GM12878 (cell line): ENCODE data around the gene STEAP2. TPM values are rescaled to one million over a fixed set of nuclear protein-coding genes. Genes with fewer than 3 reads are reported as not detected.

Experiments used
- ATAC-seq: fragments of 200-7000 bp; cut with Tn5 transposase; 3 replicates; pipeline ENCODE4 v1.9.1; 2020; ENCODE audit warnings: mild to moderate bottlenecking, moderate library complexity
- BruUV-seq: library from RNA; stranded (reverse); fragments of 400-500 nt; replicated peaks from 2 replicates; lab custom pipeline; 2021; lab: Mats Ljungman, UMichigan
- CTCF ChIA-PET: fragments of 300-600 bp; sonication (Branson Sonifier 250); formaldehyde crosslinking; extraction: SDS; loops from one replicate; lab custom pipeline; 2021; ENCODE audit warnings: inconsistent platforms; lab: Yijun Ruan, JAX
- POLR2A ChIA-PET: fragments of 350-600 bp; formaldehyde crosslinking; extraction: SDS; loops from one replicate; lab custom pipeline; 2021; ENCODE audit warnings: inconsistent platforms; lab: Charles Lee
- RAD21 ChIA-PET: fragments of 300-600 bp; sonication (Branson Sonifier 250); formaldehyde crosslinking; loops from one replicate; lab custom pipeline; 2023; ENCODE audit warnings: antibody characterized with exemption; ENCODE audit not compliant: unreplicated experiment; lab: Charles Lee
- SMC1A ChIA-PET: fragments of 300-600 bp; sonication (Branson Sonifier 250); formaldehyde crosslinking; loops from one replicate; lab custom pipeline; 2023; ENCODE audit not compliant: unreplicated experiment, uncharacterized antibody; lab: Charles Lee
- DNase-seq: peaks from one replicate; pipeline ENCODE4 v3.0.0-alpha.2; 2011; ENCODE audit warnings: low read depth, low spot score
- FAIRE-seq: peaks from 3 replicates; lab custom pipeline; 2011; peaks lifted over from hg19 to GRCh38; lab: Jason Lieb, UNC
- H2AFZ ChIP-seq: 2 replicates; pipeline ENCODE4 v1.6.0; 2011; ENCODE audit warnings: low read depth, low read length, control low read depth; ENCODE audit not compliant: control insufficient read depth
- H3K27ac ChIP-seq: 2 replicates; pipeline ENCODE4 v1.5.1; 2011; ENCODE audit warnings: control low read depth; ENCODE audit not compliant: control insufficient read depth, insufficient read depth
- H3K27me3 ChIP-seq, 2 experiments: replicated peaks in 1 of 2; 2 replicates each; pipeline versions ENCODE4 v1.6.0 to v1.6.1; 2011; ENCODE audit warnings: low read length in 1 of 2; ENCODE audit not compliant: control insufficient read depth in 2 of 2, insufficient read depth in 2 of 2
- H3K36me3 ChIP-seq, 2 experiments: 2 replicates each; pipeline ENCODE4 v1.5.1; 2011; ENCODE audit warnings: low read length in 1 of 2; ENCODE audit not compliant: control insufficient read depth in 2 of 2, insufficient read depth in 2 of 2
- H3K4me1 ChIP-seq: 2 replicates; pipeline ENCODE4 v1.6.1; 2011; ENCODE audit warnings: mild to moderate bottlenecking, low read length, moderate library complexity, mixed read lengths; ENCODE audit not compliant: control insufficient read depth, insufficient read depth
- H3K4me2 ChIP-seq: 2 replicates; pipeline ENCODE4 v1.6.0; 2011; ENCODE audit warnings: control low read depth; ENCODE audit not compliant: control insufficient read depth, insufficient read depth
- H3K4me3 ChIP-seq: fragments of 200-600 bp; sonication (generic); 2 replicates; pipeline ENCODE4 v1.5.1; 2016
- H3K79me2 ChIP-seq: 2 replicates; pipeline ENCODE4 v1.6.0; 2011; ENCODE audit warnings: low read length; ENCODE audit not compliant: control insufficient read depth, insufficient read depth
- H3K9ac ChIP-seq: 2 replicates; pipeline ENCODE4 v1.8.0; 2011; ENCODE audit warnings: low read length, control low read depth, mixed read lengths; ENCODE audit not compliant: control insufficient read depth, insufficient read depth
- H3K9me3 ChIP-seq: replicated peaks from 3 replicates; pipeline ENCODE4 v1.5.1; 2011; ENCODE audit warnings: mild to moderate bottlenecking, low read length; ENCODE audit not compliant: control insufficient read depth, insufficient read depth
- H4K20me1 ChIP-seq: 2 replicates; pipeline ENCODE4 v1.6.0; 2011; ENCODE audit not compliant: control insufficient read depth, insufficient read depth
- BMI1 ChIP-seq: fragments of 450-650 bp; IDR thresholded peaks from 2 replicates; pipeline ENCODE4 v1.6.1; 2016; ENCODE audit warnings: mild to moderate bottlenecking, moderate library complexity, borderline replicate concordance
- IKZF1 ChIP-seq: fragments of 450-650 bp; conservative IDR thresholded peaks from 2 replicates; pipeline ENCODE4 v1.6.1; 2017; ENCODE audit warnings: antibody characterized with exemption, mild to moderate bottlenecking
- IKZF2 ChIP-seq, 2 experiments: fragments of 450-650 bp; IDR thresholded peaks; 2 replicates each; pipeline ENCODE4 v1.6.1; 2017; ENCODE audit warnings: mild to moderate bottlenecking in 2 of 2, moderate library complexity in 2 of 2
- MAX ChIP-seq: IDR thresholded peaks from 2 replicates; pipeline ENCODE4 v1.6.1; 2012; ENCODE audit warnings: low read depth, low read length, improper control_type of control experiment
- NKRF ChIP-seq: fragments of 450-650 bp; conservative IDR thresholded peaks from 2 replicates; pipeline ENCODE4 v1.6.1; 2017; ENCODE audit warnings: mild to moderate bottlenecking, moderate library complexity
- RB1 ChIP-seq: fragments of 450-650 bp; formaldehyde crosslinking; IDR thresholded peaks from 2 replicates; pipeline ENCODE4 v1.6.1; 2017; ENCODE audit warnings: mild to moderate bottlenecking, borderline replicate concordance
- SIX5 ChIP-seq: IDR thresholded peaks from 2 replicates; pipeline ENCODE4 v1.6.1; 2011; ENCODE audit warnings: mild to moderate bottlenecking, low read depth, low read length, moderate library complexity; ENCODE audit not compliant: severe bottlenecking
- TCF12 ChIP-seq: IDR thresholded peaks from 2 replicates; pipeline ENCODE4 v1.6.1; 2011; ENCODE audit warnings: low read depth, mild to moderate bottlenecking, low read length
- TCF3 ChIP-seq: IDR thresholded peaks from 2 replicates; pipeline ENCODE4 v1.6.1; 2012; ENCODE audit warnings: low read depth, mild to moderate bottlenecking, low read length, borderline replicate concordance; ENCODE audit not compliant: insufficient read depth
- ZSCAN29 ChIP-seq: fragments of 450-650 bp; IDR thresholded peaks from 2 replicates; pipeline ENCODE4 v1.6.1; 2017; ENCODE audit warnings: mild to moderate bottlenecking, moderate library complexity
- WGBS: methylation state at CpG from one replicate; pipeline ENCODE4 v1.1.6; 2016; ENCODE audit warnings: low lambda C conversion rate; ENCODE audit not compliant: insufficient replicate concordance, insufficient coverage; ENCODE audit errors: missing lambda C conversion rate; 5-methylcytosine and 5-hydroxymethylcytosine counted together
- in situ Hi-C: fragments of 300-500 bp; cut with MboI; formaldehyde crosslinking; loops from 9 replicates; pipeline ENCODE4 v1.14.3; 2018; ENCODE audit warnings: mixed read lengths
- intact Hi-C: fragments of 100-400 bp; cut with micrococcal nuclease; formaldehyde crosslinking; loops from one replicate; pipeline ENCODE4 v1.14.2; 2022; ENCODE audit not compliant: unreplicated experiment
- polyA plus RNA-seq, 11 experiments: library from polyadenylated mRNA; depleted of rRNA in 4 of 11; unstranded in 6 of 11; stranded (reverse) in 5 of 11; fragments of >200 nt; fragmentation: Nextera tagmentation in 4 of 11; fragmentation: Illumina TruSeq in 1 of 11; extraction: Ambion mirVana in 4 of 11; extraction: Trizol in 1 of 11; gene quantifications; 1 replicate in 1 of 11; 2 replicates in 10 of 11; pipeline versions ENCODE4 v1.2.1 to v1.2.3, GENCODE V29; 2011 to 2016; ENCODE audit warnings: inconsistent platforms in 2 of 11, missing spikeins in 2 of 11, low read depth in 1 of 11
- total RNA-seq, 4 experiments: library from RNA; depleted of rRNA in 3 of 4; stranded (reverse); fragments of >200 nt in 3 of 4; fragmentation: Illumina TruSeq in 1 of 4; extraction: Trizol in 1 of 4; gene quantifications; 2 replicates each; pipeline versions ENCODE4 v1.2.1 to v1.2.3, GENCODE V29; 2013 to 2021

Gene STEAP2
- total and polyA plus RNA-seq, 10 of the 15 experiments (the other 5 are each of a cell fraction or from before 2014, with no cell fraction given) = 0.64 to 17.6 (median 1.8) TPM

- FAIRE-seq = no peak
- CTCF ChIA-PET = no interaction called here
- no peak for DNase-seq
- Histone ChIP-seq H2AFZ (no peak overlapping the region), H3K27ac (no peak overlapping the region), H3K9me3 (no peaks in the 10 kb centered on the region), H3K79me2 (no peaks in the 10 kb centered on the region), H3K4me1 (no peaks in the 10 kb centered on the region), H3K36me3 (no peaks in the 10 kb centered on the region), H3K9ac (no peak overlapping the region), H3K4me3 (no peak overlapping the region), H3K4me2 (no peak overlapping the region), H4K20me1 (no peaks in the 10 kb centered on the region), H3K27me3 (no peaks in the 10 kb centered on the region)
- intact Hi-C loops (no loop called here), in situ Hi-C loops (no loop called here)
- 44% methylated on average over 2 of the region's 2 CpGs for WGBS
- TF ChIP-seq SIX5 = no peak
- TF ChIP-seq BMI1 = no peak
- POLR2A ChIA-PET = no interaction called here
- ATAC-seq = no peak
- RAD21 ChIA-PET = no interaction called here
- SMC1A ChIA-PET = no interaction called here
- BruUV-seq = no TSS peak
Measured at GRCh38 chr7:90201500-90202195, 9.9 kb upstream of the STEAP2 start.

GRCh38 chr7:90207956-90208355, 3.6 kb upstream of the STEAP2 start:
- in situ Hi-C loops (no loop called here), intact Hi-C loops (no loop called here)
- ATAC-seq (no peak), DNase-seq (no peak), FAIRE-seq (no peak)
- BruUV-seq = no TSS peak
- Histone ChIP-seq H3K36me3 (no peaks in the 10 kb centered on the region), H3K4me3 (no peak overlapping the region), H3K27me3 (peaks cover 1 to 8% of the 10 kb centered on the region in 2 experiments), H4K20me1 (no peaks in the 10 kb centered on the region), H3K27ac (no peak overlapping the region), H3K9me3 (no peaks in the 10 kb centered on the region), H3K79me2 (no peaks in the 10 kb centered on the region), H2AFZ (no peak overlapping the region), H3K4me1 (no peaks in the 10 kb centered on the region), H3K4me2 (no peak overlapping the region), H3K9ac (no peak overlapping the region)
- 0% methylated on average over 1 of the region's 1 CpG for WGBS
- ChIA-PET POLR2A (interaction anchor here (0.7 to 2.2 kb wide), 6 partner anchors 9 to 36 kb away, joined by 3 to 8 read pairs (median 4); no protein-coding TSS in a partner anchor), CTCF (interaction anchor here (0.7 to 1.6 kb wide), 5 partner anchors 12 to 54 kb away, joined by 3 to 8 read pairs (median 7); partner anchors contain the start of gene STEAP1), RAD21 (interaction anchor here (0.9 to 2.2 kb wide), 7 partner anchors 9 to 35 kb away, joined by 3 to 12 read pairs (median 5); no protein-coding TSS in a partner anchor), SMC1A (interaction anchor here (0.8 to 2.6 kb wide), 9 partner anchors 12 to 38 kb away, joined by 3 to 21 read pairs (median 6); no protein-coding TSS in a partner anchor)
- no peak for TF ChIP-seq RB1
- TF ChIP-seq ZSCAN29 = no peak
- TF ChIP-seq IKZF2 (IDR thresholded peaks at IDR 0.05) = no peak
- TF ChIP-seq NKRF = no peak
- TF ChIP-seq MAX = no peak
- TF ChIP-seq TCF3 = no peak
- TF ChIP-seq TCF12 = no peak
- TF ChIP-seq IKZF1 = no peak
